ENCODE data around the gene VSTM4. TPM values are rescaled to one million over a fixed set of nuclear protein-coding genes. Genes with fewer than 3 reads are reported as not detected.

Gene VSTM4
- total and polyA plus RNA-seq, 9 of the 15 experiments (the other 6 are each of a cell fraction or from before 2014, with no cell fraction given), result 1.0 to 7.9 (median 3.0) TPM

DNA sequence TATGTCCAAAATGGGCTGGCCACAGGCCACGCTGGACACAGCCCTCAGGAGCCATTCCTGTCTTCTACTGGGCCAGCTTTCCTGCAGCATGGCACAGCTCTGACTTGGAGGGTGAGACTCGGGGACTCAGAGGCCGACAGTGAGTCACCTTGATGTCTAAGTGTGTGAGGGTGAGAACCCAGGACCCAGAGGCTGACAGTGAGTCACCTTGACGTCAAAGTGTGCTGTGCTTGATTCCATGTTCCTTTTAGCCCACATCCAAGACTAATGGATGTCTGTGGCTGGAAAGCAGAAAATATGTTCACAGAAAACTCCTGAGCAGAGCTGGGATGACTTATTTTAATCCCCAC is 24.5 kb upstream of the VSTM4 start (continued):
- TF ChIP-seq, protein P1, sequence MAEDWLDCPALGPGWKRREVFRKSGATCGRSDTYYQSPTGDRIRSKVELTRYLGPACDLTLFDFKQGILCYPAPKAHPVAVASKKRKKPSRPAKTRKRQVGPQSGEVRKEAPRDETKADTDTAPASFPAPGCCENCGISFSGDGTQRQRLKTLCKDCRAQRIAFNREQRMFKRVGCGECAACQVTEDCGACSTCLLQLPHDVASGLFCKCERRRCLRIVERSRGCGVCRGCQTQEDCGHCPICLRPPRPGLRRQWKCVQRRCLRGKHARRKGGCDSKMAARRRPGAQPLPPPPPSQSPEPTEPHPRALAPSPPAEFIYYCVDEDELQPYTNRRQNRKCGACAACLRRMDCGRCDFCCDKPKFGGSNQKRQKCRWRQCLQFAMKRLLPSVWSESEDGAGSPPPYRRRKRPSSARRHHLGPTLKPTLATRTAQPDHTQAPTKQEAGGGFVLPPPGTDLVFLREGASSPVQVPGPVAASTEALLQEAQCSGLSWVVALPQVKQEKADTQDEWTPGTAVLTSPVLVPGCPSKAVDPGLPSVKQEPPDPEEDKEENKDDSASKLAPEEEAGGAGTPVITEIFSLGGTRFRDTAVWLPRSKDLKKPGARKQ (CRISPR knock-in tag; IDR thresholded peaks at IDR 0.05), result no peak
- TF ChIP-seq ESRRA (IDR thresholded peaks at IDR 0.05; ENCODE audit: borderline replicate concordance, low read depth) (no peak), RFX7 (CRISPR knock-in tag; IDR thresholded peaks at IDR 0.05) (no peak)

DNA sequence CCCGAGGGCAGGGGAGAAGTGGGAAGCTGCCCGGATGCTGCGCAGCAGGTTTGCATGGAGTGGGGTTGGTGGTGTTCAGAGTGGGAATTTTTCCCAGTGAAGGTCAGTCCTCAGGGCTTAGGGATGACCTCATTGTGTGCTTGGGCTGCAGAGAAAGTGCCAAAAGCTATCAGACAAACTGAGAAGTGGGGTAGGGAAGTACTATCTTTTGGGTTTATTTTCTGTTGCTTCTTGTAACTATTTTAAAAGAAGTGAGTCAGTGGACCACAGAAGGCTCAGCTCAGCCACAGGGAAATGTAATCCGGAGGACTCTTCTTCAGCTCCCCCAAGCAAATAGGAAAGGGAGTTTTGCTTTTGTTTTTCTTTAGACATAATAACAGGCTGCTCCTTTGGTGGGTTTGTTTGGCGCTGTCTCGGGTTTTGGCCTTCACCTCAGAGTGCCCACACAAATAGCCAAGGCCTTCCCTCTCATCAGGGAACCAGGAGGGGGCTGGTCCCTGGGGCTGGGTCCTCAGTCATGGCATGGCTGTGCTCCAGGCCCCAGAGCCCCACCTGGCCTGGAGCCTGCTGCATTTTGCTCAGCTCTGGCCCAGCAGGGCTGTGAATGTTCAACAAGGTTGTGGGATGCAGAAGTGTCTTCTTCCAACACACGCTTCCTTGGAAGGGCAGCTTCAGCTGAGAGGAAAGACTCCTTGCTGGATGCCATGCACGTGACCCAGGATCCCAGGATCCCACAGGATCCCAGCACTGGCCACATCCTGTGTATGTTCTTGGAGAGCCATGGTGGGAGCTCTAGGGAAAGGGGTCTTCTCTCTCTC is 23.9 kb upstream of the VSTM4 start:
- H4K20me1 ChIP-seq (replicated peaks; ENCODE audit: control insufficient read depth, insufficient read depth, low read length), result no peaks in the 10 kb centered on the region
- H3K27ac ChIP-seq (ENCODE audit: extremely low read depth, low read depth, low read length), result no peak overlapping the region
- H3K4me2 ChIP-seq (ENCODE audit: insufficient read depth, low read length), result no peak overlapping the region
- intact Hi-C loops (cut with micrococcal nuclease) (no loop called here), in situ Hi-C loops (cut with MboI) (no loop called here)
- peak overlapping the region; percentile 36; the same call in 1 of the 2 replicates for H2AFZ ChIP-seq (ENCODE audit: low read depth, low read length)
- TF ChIP-seq ATF7 (IDR thresholded peaks at IDR 0.05), result peak; percentile 49; the same call in 1 of the 2 replicates
- TF ChIP-seq BRD9 (IDR thresholded peaks at IDR 0.05; ENCODE audit: low read depth, partially characterized antibody), result no peak
- TF ChIP-seq RBBP5 (IDR thresholded peaks at IDR 0.05; ENCODE audit: borderline replicate concordance, insufficient read depth, low read length, poor library complexity, severe bottlenecking), result no peak
- TF ChIP-seq, protein P2, sequence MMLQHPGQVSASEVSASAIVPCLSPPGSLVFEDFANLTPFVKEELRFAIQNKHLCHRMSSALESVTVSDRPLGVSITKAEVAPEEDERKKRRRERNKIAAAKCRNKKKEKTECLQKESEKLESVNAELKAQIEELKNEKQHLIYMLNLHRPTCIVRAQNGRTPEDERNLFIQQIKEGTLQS (IDR thresholded peaks at IDR 0.05), result peak; percentile 42
- TF ChIP-seq, protein P2 (CRISPR knock-in tag; conservative IDR thresholded peaks at IDR 0.05), result no peak
- TF ChIP-seq CHD4 (IDR thresholded peaks at IDR 0.05; ENCODE audit: insufficient read depth, insufficient replicate concordance, low read depth, low read length, poor library complexity, severe bottlenecking), result no peak
- no peak for TF ChIP-seq DNMT1 (IDR thresholded peaks at IDR 0.05)
- TF ChIP-seq JUND (IDR thresholded peaks at IDR 0.05; ENCODE audit: borderline replicate concordance, low read depth, low read length), result 0 out of 2 replicates have a peak, but pooled peaks have one; percentile 14
- no peak; the same call in 2 of the 3 replicates for TF ChIP-seq JUND (tag; IDR thresholded peaks at IDR 0.05; ENCODE audit: borderline replicate concordance, low read depth, low read length)
- no peak for TF ChIP-seq ZZZ3 (IDR thresholded peaks at IDR 0.05)
- 37% methylated on average over 8 of the region's 8 CpGs for WGBS (ENCODE audit: insufficient coverage, low coverage, missing lambda C conversion rate)
- no peaks in the 10 kb centered on the region for H3K27me3 ChIP-seq (ENCODE audit: control insufficient read depth in 2 of 2, insufficient read depth in 2 of 2, low read length in 2 of 2)
- DNase-seq (ENCODE audit: extremely low read depth in 1 of 4, low spot score in 3 of 4) (no peak), ATAC-seq (no peak), FAIRE-seq (no peak)
- CTCF ChIA-PET (ENCODE audit: low intra/inter-chr PET ratio), result no interaction called here
- no peaks in the 10 kb centered on the region for H3K9me1 ChIP-seq (ENCODE audit: control insufficient read depth, insufficient read depth, low read length)
- no peaks in the 10 kb centered on the region for H3K36me3 ChIP-seq (ENCODE audit: control insufficient read depth, insufficient read depth, low read length)
- no peaks in the 10 kb centered on the region for H3K79me2 ChIP-seq (ENCODE audit: control insufficient read depth, insufficient read depth, low read length)
- H3K4me1 ChIP-seq (replicated peaks in 1 of 2; ENCODE audit: control insufficient read depth in 2 of 2, insufficient read depth in 2 of 2, low read length in 2 of 2), result peaks cover 0 to 3% of the 10 kb centered on the region in 2 experiments; a peak in 2 of 5 replicates
- peaks cover 5% of the 10 kb centered on the region; the same call in 1 of the 2 replicates for H3K9me3 ChIP-seq (replicated peaks; ENCODE audit: control insufficient read depth, insufficient read depth, low read depth, low read length)
- H3K9ac ChIP-seq (ENCODE audit: insufficient read depth in 1 of 2, low read depth in 2 of 2, low read length in 2 of 2), result peak overlapping the region in 1 of 2 experiments; percentile 64; a peak in 1 of 4 replicates
- BruUV-seq (replicated peaks), result no TSS peak
- H3K4me3 ChIP-seq, result no peak overlapping the region
- POLR2A ChIA-PET, result interaction anchor here (0.6 to 2.4 kb wide), 7 partner anchors 10 to 26 kb away, joined by 3 to 12 read pairs (median 7); no protein-coding TSS in a partner anchor
